Panc1 (cell line): Measurements from ENCODE around the gene CEND1. TPM values are rescaled to one million over a fixed set of nuclear protein-coding genes. Genes with fewer than 3 reads are reported as not detected.

ENCODE experiments used
- ATAC-seq: fragments of 200-7000 bp; cut with Tn5 transposase; 2 replicates; pipeline ENCODE4 v1.9.1; 2020; ENCODE audit warnings: mild to moderate bottlenecking, moderate library complexity
- BruUV-seq: library from RNA; stranded (reverse); fragments of 400-500 nt; replicated peaks from 2 replicates; lab custom pipeline; 2021; lab: Mats Ljungman, UMichigan
- CTCF ChIA-PET: fragments of 300-600 bp; sonication (Branson Sonifier 250); formaldehyde crosslinking; loops from one replicate; lab custom pipeline; 2022; ENCODE audit warnings: antibody characterized with exemption; lab: Charles Lee
- POLR2A ChIA-PET: fragments of 300-600 bp; sonication (Branson Sonifier 250); formaldehyde crosslinking; loops from one replicate; lab custom pipeline; 2022; ENCODE audit warnings: antibody characterized with exemption; lab: Charles Lee
- DNase-seq: peaks from one replicate; pipeline ENCODE4 v3.0.0-alpha.2; 2010; ENCODE audit warnings: low read depth, low spot score
- H3K27ac ChIP-seq: 2 replicates; pipeline ENCODE4 v1.5.1; 2011; ENCODE audit warnings: mild to moderate bottlenecking, low read length, inconsistent platforms
- H3K27me3 ChIP-seq: fragments of 200-500 bp; sonication (Bioruptor generic); 2 replicates; pipeline ENCODE4 v1.6.0; 2014; ENCODE audit warnings: low read length, inconsistent platforms; ENCODE audit not compliant: control insufficient read depth, insufficient read depth
- H3K36me3 ChIP-seq: fragments of 200-500 bp; sonication (Bioruptor generic); 2 replicates; pipeline ENCODE4 v1.5.1; 2014; ENCODE audit warnings: inconsistent platforms, mild to moderate bottlenecking, low read length, moderate library complexity; ENCODE audit not compliant: control insufficient read depth, insufficient read depth
- H3K4me1 ChIP-seq: 2 replicates; pipeline ENCODE4 v1.5.1; 2011; ENCODE audit warnings: inconsistent platforms, mild to moderate bottlenecking, low read length, moderate library complexity; ENCODE audit not compliant: control insufficient read depth, insufficient read depth
- H3K4me3 ChIP-seq, 2 experiments: 2 replicates each; pipeline ENCODE4 v1.5.1; 2011 to 2012; ENCODE audit warnings: low read depth in 2 of 2, low read length in 2 of 2, mild to moderate bottlenecking in 2 of 2, inconsistent platforms in 1 of 2, moderate library complexity in 1 of 2
- H3K9me3 ChIP-seq: fragments of 200-500 bp; sonication (Bioruptor generic); 2 replicates; pipeline ENCODE4 v1.5.1; 2014; ENCODE audit warnings: low read depth, mild to moderate bottlenecking, inconsistent platforms, low read length, moderate library complexity; ENCODE audit not compliant: control insufficient read depth, insufficient read depth
- POLR2AphosphoS5 ChIP-seq: IDR thresholded peaks from 2 replicates; pipeline ENCODE4 v1.6.1; 2012; ENCODE audit warnings: mild to moderate bottlenecking, low read depth, low read length, moderate library complexity
- SIN3A ChIP-seq: IDR thresholded peaks from 2 replicates; pipeline ENCODE4 v1.6.1; 2012; ENCODE audit warnings: low read depth, mild to moderate bottlenecking, low read length, moderate library complexity, borderline replicate concordance; ENCODE audit not compliant: insufficient read depth
- TCF7L2 ChIP-seq: IDR thresholded peaks from 2 replicates; pipeline ENCODE4 v1.6.1; 2011; ENCODE audit warnings: mild to moderate bottlenecking, low read depth, low read length, inconsistent platforms
- in situ Hi-C: cut with HindIII; loops from 2 replicates; pipeline ENCODE4 v1.10.0; 2016; ENCODE audit warnings: low sequenced_read_pairs, low pct_unique_long_range_greater_than_20kb
- intact Hi-C: fragments of 100-400 bp; cut with micrococcal nuclease; formaldehyde crosslinking; loops from one replicate; pipeline ENCODE4 v1.10.0; 2022; ENCODE audit not compliant: unreplicated experiment
- total RNA-seq: library from RNA; stranded (reverse); gene quantifications from one replicate; pipeline ENCODE4 v1.2.1, GENCODE V29; 2021; ENCODE audit not compliant: unreplicated experiment
- TF ChIP-seq, protein P1 (sequence below): fragments of 450-650 bp; IDR thresholded peaks from 2 replicates; pipeline ENCODE4 v1.5.1; 2017; ENCODE audit warnings: mild to moderate bottlenecking
- TF ChIP-seq, protein P2 (sequence below), 2 experiments: IDR thresholded peaks; 2 replicates each; pipeline ENCODE4 v1.6.1; 2011 to 2012; ENCODE audit warnings: low read depth in 2 of 2, control low read depth in 1 of 2, low read length in 1 of 2, mild to moderate bottlenecking in 1 of 2, moderate library complexity in 1 of 2; ENCODE audit not compliant: insufficient read depth in 1 of 2

The CEND1 gene
- total RNA-seq, 1 experiment from 2014 or later, result 15.9 TPM

DNA sequence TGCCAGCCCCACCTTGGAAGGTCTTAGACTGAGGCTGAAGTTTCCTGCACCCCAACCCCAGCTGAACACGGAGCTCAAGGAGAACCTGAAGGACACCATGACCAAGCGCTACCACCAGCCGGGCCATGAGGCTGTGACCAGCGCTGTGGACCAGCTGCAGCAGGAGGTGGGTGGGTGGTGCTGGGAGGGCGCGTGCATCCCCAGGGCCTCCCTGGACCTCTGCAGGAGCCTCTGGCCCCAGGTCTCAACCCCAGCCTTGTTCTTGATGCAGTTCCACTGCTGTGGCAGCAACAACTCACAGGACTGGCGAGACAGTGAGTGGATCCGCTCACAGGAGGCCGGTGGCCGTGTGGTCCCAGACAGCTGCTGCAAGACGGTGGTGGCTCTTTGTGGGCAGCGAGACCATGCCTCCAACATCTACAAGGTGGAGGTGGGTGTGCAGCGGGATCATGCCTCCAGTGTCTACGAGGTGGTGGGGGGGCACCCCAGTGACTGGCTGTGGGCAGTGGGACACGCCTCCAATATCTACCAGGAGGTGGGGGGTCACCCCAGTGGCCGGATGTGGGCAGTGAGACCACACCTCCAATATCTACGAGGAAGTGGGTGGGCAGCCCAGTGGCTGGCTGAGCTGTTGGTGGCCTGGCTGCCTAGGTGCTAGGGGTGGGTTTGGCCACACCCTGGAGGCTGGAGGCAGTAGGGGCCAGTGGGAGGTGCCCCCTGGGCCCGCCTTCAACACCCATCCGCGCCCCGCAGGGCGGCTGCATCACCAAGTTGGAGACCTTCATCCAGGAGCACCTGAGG lies 47.5 kb upstream of the CEND1 start:
- H3K27ac ChIP-seq, result peak overlapping the region; percentile 92
- BruUV-seq, result no TSS peak
- H3K4me1 ChIP-seq, result peaks cover 63% of the 10 kb centered on the region
- H3K27me3 ChIP-seq, result no peaks in the 10 kb centered on the region
- ATAC-seq (peak; percentile 17), DNase-seq (no peak)
- intact Hi-C loops (no loop called here), in situ Hi-C loops (no loop called here)
- POLR2A ChIA-PET, result interaction anchor here (0.6 kb wide), 2 partner anchors 10 to 27 kb away, joined by 5 to 6 read pairs; partner anchors contain the start of gene CRACR2B
- H3K4me3 ChIP-seq, result no peak overlapping the region; a peak in 1 of 4 replicates
- no peaks in the 10 kb centered on the region for H3K9me3 ChIP-seq
- H3K36me3 ChIP-seq, result peaks cover 5% of the 10 kb centered on the region; the same call in 1 of the 2 replicates
- TF ChIP-seq, protein P1, sequence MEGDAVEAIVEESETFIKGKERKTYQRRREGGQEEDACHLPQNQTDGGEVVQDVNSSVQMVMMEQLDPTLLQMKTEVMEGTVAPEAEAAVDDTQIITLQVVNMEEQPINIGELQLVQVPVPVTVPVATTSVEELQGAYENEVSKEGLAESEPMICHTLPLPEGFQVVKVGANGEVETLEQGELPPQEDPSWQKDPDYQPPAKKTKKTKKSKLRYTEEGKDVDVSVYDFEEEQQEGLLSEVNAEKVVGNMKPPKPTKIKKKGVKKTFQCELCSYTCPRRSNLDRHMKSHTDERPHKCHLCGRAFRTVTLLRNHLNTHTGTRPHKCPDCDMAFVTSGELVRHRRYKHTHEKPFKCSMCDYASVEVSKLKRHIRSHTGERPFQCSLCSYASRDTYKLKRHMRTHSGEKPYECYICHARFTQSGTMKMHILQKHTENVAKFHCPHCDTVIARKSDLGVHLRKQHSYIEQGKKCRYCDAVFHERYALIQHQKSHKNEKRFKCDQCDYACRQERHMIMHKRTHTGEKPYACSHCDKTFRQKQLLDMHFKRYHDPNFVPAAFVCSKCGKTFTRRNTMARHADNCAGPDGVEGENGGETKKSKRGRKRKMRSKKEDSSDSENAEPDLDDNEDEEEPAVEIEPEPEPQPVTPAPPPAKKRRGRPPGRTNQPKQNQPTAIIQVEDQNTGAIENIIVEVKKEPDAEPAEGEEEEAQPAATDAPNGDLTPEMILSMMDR, result no peak
- TF ChIP-seq POLR2AphosphoS5 (peak; percentile 70), TCF7L2 (0 out of 2 replicates have a peak, but pooled peaks have one; percentile 8), SIN3A (peak; percentile 45; the same call in 1 of the 2 replicates)
- TF ChIP-seq, protein P2, sequence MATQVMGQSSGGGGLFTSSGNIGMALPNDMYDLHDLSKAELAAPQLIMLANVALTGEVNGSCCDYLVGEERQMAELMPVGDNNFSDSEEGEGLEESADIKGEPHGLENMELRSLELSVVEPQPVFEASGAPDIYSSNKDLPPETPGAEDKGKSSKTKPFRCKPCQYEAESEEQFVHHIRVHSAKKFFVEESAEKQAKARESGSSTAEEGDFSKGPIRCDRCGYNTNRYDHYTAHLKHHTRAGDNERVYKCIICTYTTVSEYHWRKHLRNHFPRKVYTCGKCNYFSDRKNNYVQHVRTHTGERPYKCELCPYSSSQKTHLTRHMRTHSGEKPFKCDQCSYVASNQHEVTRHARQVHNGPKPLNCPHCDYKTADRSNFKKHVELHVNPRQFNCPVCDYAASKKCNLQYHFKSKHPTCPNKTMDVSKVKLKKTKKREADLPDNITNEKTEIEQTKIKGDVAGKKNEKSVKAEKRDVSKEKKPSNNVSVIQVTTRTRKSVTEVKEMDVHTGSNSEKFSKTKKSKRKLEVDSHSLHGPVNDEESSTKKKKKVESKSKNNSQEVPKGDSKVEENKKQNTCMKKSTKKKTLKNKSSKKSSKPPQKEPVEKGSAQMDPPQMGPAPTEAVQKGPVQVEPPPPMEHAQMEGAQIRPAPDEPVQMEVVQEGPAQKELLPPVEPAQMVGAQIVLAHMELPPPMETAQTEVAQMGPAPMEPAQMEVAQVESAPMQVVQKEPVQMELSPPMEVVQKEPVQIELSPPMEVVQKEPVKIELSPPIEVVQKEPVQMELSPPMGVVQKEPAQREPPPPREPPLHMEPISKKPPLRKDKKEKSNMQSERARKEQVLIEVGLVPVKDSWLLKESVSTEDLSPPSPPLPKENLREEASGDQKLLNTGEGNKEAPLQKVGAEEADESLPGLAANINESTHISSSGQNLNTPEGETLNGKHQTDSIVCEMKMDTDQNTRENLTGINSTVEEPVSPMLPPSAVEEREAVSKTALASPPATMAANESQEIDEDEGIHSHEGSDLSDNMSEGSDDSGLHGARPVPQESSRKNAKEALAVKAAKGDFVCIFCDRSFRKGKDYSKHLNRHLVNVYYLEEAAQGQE (IDR thresholded peaks at IDR 0.05; ENCODE audit: insufficient read depth in 1 of 2, low read depth in 2 of 2, low read length in 1 of 2), result no peak
- CTCF ChIA-PET, result interaction anchor here (0.7 kb wide), 1 partner anchor 213 kb away, joined by 8 read pairs; no protein-coding TSS in a partner anchor

DNA sequence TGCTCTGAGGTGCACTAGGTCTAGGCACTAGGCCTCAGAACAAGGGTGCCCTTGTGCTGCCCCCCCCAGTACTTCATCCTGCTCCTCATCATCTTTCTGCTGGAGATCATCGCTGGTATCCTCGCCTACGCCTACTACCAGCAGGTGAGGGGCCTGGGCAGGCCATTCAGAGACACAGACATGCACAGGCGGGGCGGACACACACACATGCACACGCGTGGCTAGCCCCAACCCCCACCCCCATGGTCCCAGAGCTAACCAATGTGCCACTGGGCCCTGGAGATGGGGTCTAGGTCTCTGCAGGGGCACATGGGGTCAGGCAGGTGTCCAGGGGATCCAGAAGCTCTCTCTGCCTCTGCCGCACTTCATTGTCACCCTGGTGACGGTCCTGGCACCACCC lies 46.8 kb upstream of the CEND1 start:
- ChIA-PET POLR2A (interaction anchor here (0.6 kb wide), 2 partner anchors 9 to 26 kb away, joined by 5 to 6 read pairs; partner anchors contain the start of gene CRACR2B), CTCF (no interaction called here)
- Histone ChIP-seq H3K9me3 (no peaks in the 10 kb centered on the region), H3K4me3 (no peak overlapping the region), H3K36me3 (peaks cover 5% of the 10 kb centered on the region; the same call in 1 of the 2 replicates), H3K4me1 (peaks cover 68% of the 10 kb centered on the region), H3K27ac (peak overlapping the region; percentile 92), H3K27me3 (no peaks in the 10 kb centered on the region)
- intact Hi-C loops, result no loop called here
- in situ Hi-C loops, result no loop called here
- TF ChIP-seq POLR2AphosphoS5, result no peak
- BruUV-seq, result no TSS peak
- no peak for DNase-seq
- ATAC-seq, result no peak

DNA sequence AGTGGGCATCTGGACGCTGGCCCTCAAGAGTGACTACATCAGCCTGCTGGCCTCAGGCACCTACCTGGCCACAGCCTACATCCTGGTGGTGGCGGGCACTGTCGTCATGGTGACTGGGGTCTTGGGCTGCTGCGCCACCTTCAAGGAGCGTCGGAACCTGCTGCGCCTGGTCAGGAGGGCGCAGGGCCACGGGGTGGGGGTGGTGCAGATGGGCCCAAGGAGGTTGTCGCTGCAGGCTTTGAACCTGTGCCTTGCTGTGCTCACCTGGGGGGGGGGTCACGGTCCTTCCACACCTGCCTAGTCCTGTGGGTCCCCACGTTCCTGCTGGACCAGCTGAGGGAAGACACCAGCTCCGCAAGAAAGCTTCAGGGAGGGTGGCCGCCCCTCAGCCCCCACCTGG lies 46.4 kb upstream of the CEND1 start:
- no peak overlapping the region for H3K4me3 ChIP-seq
- ATAC-seq, result no peak
- CTCF ChIA-PET, result no interaction called here
- POLR2A ChIA-PET, result no interaction called here
- TF ChIP-seq SIN3A (no peak), TCF7L2 (no peak), POLR2AphosphoS5 (no peak)
- TF ChIP-seq, protein P1, result no peak
- TF ChIP-seq, protein P2 (IDR thresholded peaks at IDR 0.05; ENCODE audit: insufficient read depth in 1 of 2, low read depth in 2 of 2, low read length in 1 of 2), result no peak
- no peaks in the 10 kb centered on the region for H3K9me3 ChIP-seq
- no peak for DNase-seq
- peak overlapping the region; percentile 92 for H3K27ac ChIP-seq
- intact Hi-C loops (no loop called here), in situ Hi-C loops (no loop called here)
- peaks cover 5% of the 10 kb centered on the region; the same call in 1 of the 2 replicates for H3K36me3 ChIP-seq
- H3K4me1 ChIP-seq, result peaks cover 70% of the 10 kb centered on the region
- BruUV-seq, result no TSS peak
- no peaks in the 10 kb centered on the region for H3K27me3 ChIP-seq
